ENCODE measurements around the gene TRAF2.
"Not testable (repeated sequence)": the region's sequence is repeated elsewhere in the genome, so short reads cannot be mapped to it uniquely, and the experiment has no call there.

Gene TRAF2

DNA sequence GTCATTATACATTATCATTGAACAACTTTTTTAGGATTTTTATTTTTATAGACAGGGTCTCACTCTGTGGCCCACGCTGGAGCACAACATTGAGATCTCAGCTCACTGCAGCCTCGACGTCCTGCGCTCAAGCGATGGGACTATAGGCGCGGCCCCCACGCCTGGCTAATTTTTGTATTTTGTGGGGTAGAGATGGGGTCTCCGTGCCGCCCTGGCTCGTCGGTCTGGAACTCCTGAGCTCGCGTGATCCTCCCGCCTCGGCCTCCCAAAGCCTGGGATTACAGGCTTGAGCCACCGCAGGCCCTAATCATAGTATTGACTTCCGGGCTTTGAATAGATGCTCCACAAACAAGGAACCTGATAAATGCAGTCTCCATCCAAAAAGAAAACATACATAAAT, 18.8 kb upstream of the TRAF2 start:
- no peak for DNase-seq (ENCODE audit: insufficient read length, low spot score)
- no peak for FAIRE-seq
- no peak for TF ChIP-seq POLR2AphosphoS5 (IDR thresholded peaks at IDR 0.05; ENCODE audit: low read depth, low read length)

- no peak for TF ChIP-seq POLR2AphosphoS5 (IDR thresholded peaks at IDR 0.05; ENCODE audit: low read depth, low read length)
- no peak for TF ChIP-seq POU2F2 (IDR thresholded peaks at IDR 0.05; ENCODE audit: low read depth, low read length)
- TF ChIP-seq PAX5 (IDR thresholded peaks at IDR 0.05; ENCODE audit: insufficient read depth, low read length, severe bottlenecking) = no peak
- no peak for TF ChIP-seq POLR2A (IDR thresholded peaks at IDR 0.05; ENCODE audit: low read depth, low read length)
- no peak for TF ChIP-seq TAF1 (IDR thresholded peaks at IDR 0.05; ENCODE audit: low read depth, low read length)
- no peak for TF ChIP-seq SPI1 (IDR thresholded peaks at IDR 0.05; ENCODE audit: low read depth, low read length)
- no peak for FAIRE-seq
- DNase-seq (ENCODE audit: insufficient read length, low spot score) = no peak
Measured at GRCh38 chr9:136867917-136868316, 18.4 kb upstream of the TRAF2 start.

GRCh38 chr9:136868644-136869043, 17.7 kb upstream of the TRAF2 start:
- DNase-seq (ENCODE audit: insufficient read length, low spot score) (no peak), FAIRE-seq (no peak)
- no peak for TF ChIP-seq POLR2AphosphoS5 (IDR thresholded peaks at IDR 0.05; ENCODE audit: low read depth, low read length)
- no peak for TF ChIP-seq POU2F2 (IDR thresholded peaks at IDR 0.05; ENCODE audit: low read depth, low read length)
- no peak for TF ChIP-seq SPI1 (IDR thresholded peaks at IDR 0.05; ENCODE audit: low read depth, low read length)
- TF ChIP-seq POLR2A (IDR thresholded peaks at IDR 0.05; ENCODE audit: low read depth, low read length) = no peak
- no peak for TF ChIP-seq PAX5 (IDR thresholded peaks at IDR 0.05; ENCODE audit: insufficient read depth, low read length, severe bottlenecking)
- no peak for TF ChIP-seq TAF1 (IDR thresholded peaks at IDR 0.05; ENCODE audit: low read depth, low read length)

GRCh38 chr9:136869611-136870010, 16.7 kb upstream of the TRAF2 start:
- FAIRE-seq; DNase-seq (ENCODE audit: insufficient read length, low spot score): not testable (repeated sequence)

GRCh38 chr9:136875155-136875554, 11.2 kb upstream of the TRAF2 start:
- TF ChIP-seq POU2F2 (IDR thresholded peaks at IDR 0.05; ENCODE audit: low read depth, low read length) (no peak), TAF1 (IDR thresholded peaks at IDR 0.05; ENCODE audit: low read depth, low read length) (no peak), SPI1 (IDR thresholded peaks at IDR 0.05; ENCODE audit: low read depth, low read length) (no peak), PAX5 (IDR thresholded peaks at IDR 0.05; ENCODE audit: insufficient read depth, low read length, severe bottlenecking) (no peak), POLR2A (IDR thresholded peaks at IDR 0.05; ENCODE audit: low read depth, low read length) (no peak), POLR2AphosphoS5 (IDR thresholded peaks at IDR 0.05; ENCODE audit: low read depth, low read length) (no peak)
- FAIRE-seq (no peak), DNase-seq (ENCODE audit: insufficient read length, low spot score) (no peak)

DNA sequence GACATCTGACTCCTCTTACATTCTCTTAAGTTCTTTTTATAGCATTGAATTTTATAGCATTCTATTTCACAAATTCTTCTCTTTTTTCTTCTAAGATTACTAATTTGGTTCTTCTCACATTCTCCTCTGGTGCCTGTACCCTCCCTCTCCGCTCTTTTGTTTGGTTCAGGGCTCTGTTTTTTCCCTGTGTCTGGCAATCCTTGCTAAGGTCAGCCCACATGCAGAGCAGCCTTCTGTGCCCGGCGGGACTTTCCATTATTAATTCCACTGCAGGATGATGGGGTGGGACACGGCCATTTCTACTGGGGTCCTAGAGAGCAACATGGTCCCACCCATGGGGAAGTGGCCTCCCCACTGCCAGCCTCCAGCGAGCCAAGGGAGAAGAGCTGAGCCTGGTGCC, 9.8 kb upstream of the TRAF2 start:
- TF ChIP-seq SPI1 (IDR thresholded peaks at IDR 0.05; ENCODE audit: low read depth, low read length) (no peak), POU2F2 (IDR thresholded peaks at IDR 0.05; ENCODE audit: low read depth, low read length) (no peak), PAX5 (IDR thresholded peaks at IDR 0.05; ENCODE audit: insufficient read depth, low read length, severe bottlenecking) (no peak), POLR2A (IDR thresholded peaks at IDR 0.05; ENCODE audit: low read depth, low read length) (no peak), POLR2AphosphoS5 (IDR thresholded peaks at IDR 0.05; ENCODE audit: low read depth, low read length) (no peak), TAF1 (IDR thresholded peaks at IDR 0.05; ENCODE audit: low read depth, low read length) (no peak)
- FAIRE-seq (no peak), DNase-seq (ENCODE audit: insufficient read length, low spot score) (no peak)

DNA sequence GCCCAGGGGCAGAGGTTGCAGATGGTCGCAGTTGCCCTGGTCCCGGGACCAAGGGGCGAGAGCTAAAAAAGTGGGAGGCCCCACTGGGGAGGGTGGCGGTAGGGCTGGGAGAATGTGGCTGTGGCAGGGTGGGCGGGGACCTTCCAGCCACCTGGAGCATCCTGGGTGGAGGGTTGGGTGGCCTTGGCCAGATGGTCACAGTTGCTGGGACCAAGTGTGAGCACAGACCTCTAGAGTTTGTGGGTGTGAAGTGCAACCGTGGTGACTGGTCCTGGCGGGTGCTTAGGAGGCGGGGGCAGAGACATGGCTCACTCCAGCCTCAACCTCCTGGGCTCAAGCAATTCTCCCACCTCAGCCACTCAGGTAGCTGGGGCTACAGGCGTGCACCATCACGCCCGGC, 5.7 kb upstream of the TRAF2 start:
- TF ChIP-seq POLR2A (IDR thresholded peaks at IDR 0.05; ENCODE audit: low read depth, low read length) (no peak), POU2F2 (IDR thresholded peaks at IDR 0.05; ENCODE audit: low read depth, low read length) (no peak)

GRCh38 chr9:136881691-136882108, 4.6 kb upstream of the TRAF2 start:
- no peak for TF ChIP-seq SPI1 (IDR thresholded peaks at IDR 0.05; ENCODE audit: low read depth, low read length)
- TF ChIP-seq POU2F2 (IDR thresholded peaks at IDR 0.05; ENCODE audit: low read depth, low read length) = 0 out of 2 replicates have a peak, but pooled peaks have one; percentile 36
- no peak for TF ChIP-seq PAX5 (IDR thresholded peaks at IDR 0.05; ENCODE audit: insufficient read depth, low read length, severe bottlenecking)
- no peak for TF ChIP-seq TAF1 (IDR thresholded peaks at IDR 0.05; ENCODE audit: low read depth, low read length)
- no peak for TF ChIP-seq POLR2AphosphoS5 (IDR thresholded peaks at IDR 0.05; ENCODE audit: low read depth, low read length)
- TF ChIP-seq POLR2A (IDR thresholded peaks at IDR 0.05; ENCODE audit: low read depth, low read length) = no peak
- DNase-seq (ENCODE audit: insufficient read length, low spot score) (peak; percentile 72), FAIRE-seq (peak; percentile 81)

More for the DNA sequence above, 5.7 kb upstream of the TRAF2 start:
- FAIRE-seq (no peak), DNase-seq (ENCODE audit: insufficient read length, low spot score) (no peak)

GRCh38 chr9:136882109-136882946, 4.0 kb upstream of the TRAF2 start:
- peak; percentile 79 for DNase-seq (ENCODE audit: insufficient read length, low spot score)
- TF ChIP-seq SPI1 (IDR thresholded peaks at IDR 0.05; ENCODE audit: low read depth, low read length) (no peak), TAF1 (IDR thresholded peaks at IDR 0.05; ENCODE audit: low read depth, low read length) (no peak), POU2F2 (IDR thresholded peaks at IDR 0.05; ENCODE audit: low read depth, low read length) (no peak), PAX5 (IDR thresholded peaks at IDR 0.05; ENCODE audit: insufficient read depth, low read length, severe bottlenecking) (no peak), POLR2AphosphoS5 (IDR thresholded peaks at IDR 0.05; ENCODE audit: low read depth, low read length) (no peak), POLR2A (IDR thresholded peaks at IDR 0.05; ENCODE audit: low read depth, low read length) (no peak)
- peak; percentile 88 for FAIRE-seq

- not testable (repeated sequence) for FAIRE-seq; DNase-seq (ENCODE audit: insufficient read length, low spot score)
Measured at GRCh38 chr9:136882947-136883283, 3.4 kb upstream of the TRAF2 start.

DNA sequence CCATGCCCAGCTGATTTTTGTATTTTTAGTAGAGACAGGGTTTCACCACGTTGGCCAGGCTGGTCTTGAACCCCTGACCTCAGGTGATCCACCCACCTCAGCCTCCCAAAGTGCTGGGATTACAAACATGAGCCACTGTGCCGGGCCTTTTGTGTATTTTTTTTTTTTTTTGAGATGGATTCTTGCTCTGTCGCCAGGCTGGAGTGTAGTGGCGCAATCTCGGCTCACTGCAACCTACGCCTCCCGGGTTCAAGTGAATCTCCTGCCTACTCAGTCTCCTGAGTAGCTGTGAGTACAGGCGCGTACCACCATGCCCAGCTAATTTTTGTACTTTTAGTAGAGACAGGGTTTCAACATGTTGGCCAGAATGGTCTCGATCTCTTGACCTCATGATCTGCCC, 2.6 kb upstream of the TRAF2 start:
- FAIRE-seq; DNase-seq (ENCODE audit: insufficient read length, low spot score): not testable (repeated sequence)
